Transverse colon (tissue), 4 donors: ENCODE data around the gene MYO1B.

Experiments used
- CTCF ChIP-seq, 5 experiments: fragments of 200-600 bp in 3 of 5; fragments of 450-650 bp in 2 of 5; sonication (generic) in 3 of 5; IDR thresholded peaks; 1 replicate in 2 of 5; 2 replicates in 3 of 5; pipeline ENCODE4 v1.5.1; 2016 to 2017; ENCODE audit warnings: antibody characterized with exemption in 5 of 5, inconsistent platforms in 3 of 5, mild to moderate bottlenecking in 2 of 5, moderate library complexity in 1 of 5
- EP300 ChIP-seq: sonication (generic); formaldehyde crosslinking; IDR thresholded peaks from one replicate; pipeline ENCODE4 v1.6.1; 2017; ENCODE audit warnings: antibody characterized with exemption, low read depth
- POLR2A ChIP-seq: fragments of 450-650 bp; IDR thresholded peaks from one replicate; pipeline ENCODE4 v1.6.1; 2016; ENCODE audit warnings: antibody characterized with exemption, mild to moderate bottlenecking, moderate library complexity
- POLR2AphosphoS5 ChIP-seq, 3 donors: sonication (generic); formaldehyde crosslinking; IDR thresholded peaks; one replicate each; pipeline ENCODE4 v1.6.1; 2016; ENCODE audit warnings: antibody characterized with exemption in 3 of 3

- TF ChIP-seq CTCF (IDR thresholded peaks at IDR 0.05) (no peak), POLR2AphosphoS5 (IDR thresholded peaks at IDR 0.05) (no peak), POLR2A (no peak), EP300 (no peak)
These were observed 4.3 kb upstream of the MYO1B start for GRCh38 chr2:191240871-191241270.
